Lung microvascular endothelial cell (primary cell): Measurements from ENCODE around the gene TRAPPC2. TPM values are rescaled to one million over a fixed set of nuclear protein-coding genes. Genes with fewer than 3 reads are reported as not detected.
"Not testable (repeated sequence)": the region's sequence is repeated elsewhere in the genome, so short reads cannot be mapped to it uniquely, and the experiment has no call there.

ENCODE experiments used
- DNase-seq, 2 donors: peaks; one replicate each; pipeline versions ENCODE4 v3.0.0 to v3.0.0-alpha.2; 2010; ENCODE audit warnings: low read depth in 2 of 2
- total RNA-seq: library from RNA; depleted of rRNA; stranded (reverse); fragments of >200 nt; gene quantifications from 2 replicates; pipeline ENCODE4 v1.2.1, GENCODE V29; 2014

TRAPPC2 gene
- total RNA-seq, 1 donor from 2014 or later: 10.9 TPM

DNA sequence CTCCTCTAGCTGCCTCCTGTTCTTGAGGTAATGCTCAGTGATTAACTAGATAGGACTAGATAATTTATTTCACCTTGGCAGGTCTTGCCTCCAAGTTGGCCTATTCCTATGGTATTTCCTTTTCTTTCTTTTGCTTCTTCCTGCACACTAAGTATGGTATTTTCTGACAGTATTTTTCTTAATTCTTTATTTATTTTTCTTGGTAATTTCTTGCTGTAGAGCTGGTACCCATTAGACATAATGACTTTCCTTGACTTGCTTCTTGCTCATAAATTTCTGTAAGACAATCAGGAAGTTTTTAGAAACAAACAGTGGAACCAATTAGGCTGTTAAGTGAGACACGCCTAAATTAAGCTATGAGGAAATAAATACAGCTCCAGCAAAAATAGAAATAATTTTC lies 36.0 kb downstream of the TRAPPC2 start:
- DNase-seq: no peak

- DNase-seq: no peak
Measured at GRCh38 chrX:13697976-13698375, 36.4 kb downstream of the TRAPPC2 start.

- no peak for DNase-seq
Measured at GRCh38 chrX:13697455-13697854, 37.0 kb downstream of the TRAPPC2 start.

DNA sequence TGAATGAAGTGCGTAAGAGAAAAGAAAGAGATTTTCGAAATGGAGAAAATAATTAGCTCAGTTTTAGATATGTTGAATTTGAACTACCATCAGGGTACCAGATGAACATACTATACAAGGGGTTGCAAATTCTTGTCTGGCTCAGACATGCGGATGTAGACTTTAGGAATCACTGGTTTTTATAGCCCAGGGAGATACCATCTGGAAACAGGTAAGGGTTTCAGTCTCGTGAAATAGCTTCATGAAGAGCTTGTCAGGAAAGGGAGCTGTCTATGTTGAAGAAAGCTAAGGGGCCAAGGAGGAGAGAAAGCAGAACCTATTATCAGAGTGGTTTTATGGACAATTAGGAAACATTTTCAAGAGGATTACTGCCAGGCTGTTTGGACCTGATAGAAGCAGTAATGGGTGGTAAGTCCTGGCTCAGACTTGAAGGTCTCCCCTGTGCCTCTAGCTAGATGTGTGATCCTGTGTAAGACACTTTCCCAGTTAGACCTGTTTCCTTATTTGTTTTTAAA lies 38.8 kb downstream of the TRAPPC2 start:
- DNase-seq: no peak

DNA sequence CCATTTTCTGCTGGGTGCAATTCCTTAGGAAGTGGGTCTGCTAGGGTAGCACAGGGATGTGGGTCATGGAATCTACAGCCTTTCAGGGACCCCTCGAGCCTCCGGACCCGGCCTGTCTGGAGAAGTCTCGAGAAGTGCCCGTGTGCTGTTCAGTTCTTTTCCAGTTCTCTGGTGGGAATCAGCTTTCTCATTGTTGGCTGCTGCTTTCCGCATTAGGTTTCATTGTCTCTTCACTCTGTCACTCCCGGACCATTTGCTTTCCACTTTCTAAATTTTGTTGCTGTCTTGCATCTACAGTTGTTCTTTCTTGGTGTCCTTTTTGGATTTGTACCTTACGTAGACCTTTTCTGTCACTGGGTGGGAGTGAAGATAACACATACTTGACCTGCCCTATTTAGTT lies 39.4 kb downstream of the TRAPPC2 start:
- no peak for DNase-seq

DNA sequence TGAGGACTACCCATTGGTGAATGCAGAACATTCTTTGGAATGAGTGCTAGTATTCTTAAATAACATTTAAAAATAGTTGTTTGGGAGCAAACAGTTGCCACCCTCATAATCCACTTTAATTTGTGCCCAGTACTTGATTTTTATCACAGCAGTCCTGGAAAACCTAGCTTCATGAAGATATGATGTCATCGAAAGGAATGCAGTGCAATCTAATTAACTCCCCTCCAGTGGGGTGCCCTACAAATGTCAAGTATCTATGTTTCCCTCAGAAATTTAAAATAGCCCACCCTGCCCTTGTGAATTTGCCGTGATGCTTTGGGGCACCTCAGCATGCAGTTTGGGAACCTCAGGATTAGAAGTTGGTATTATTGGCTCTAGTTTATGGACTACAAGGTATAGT lies 40.1 kb downstream of the TRAPPC2 start:
- no peak for DNase-seq

GRCh38 chrX:13693341-13693961 lies 41.0 kb downstream of the TRAPPC2 start:
- DNase-seq: no peak

GRCh38 chrX:13692771-13693231 lies 41.6 kb downstream of the TRAPPC2 start:
- no peak for DNase-seq

DNA sequence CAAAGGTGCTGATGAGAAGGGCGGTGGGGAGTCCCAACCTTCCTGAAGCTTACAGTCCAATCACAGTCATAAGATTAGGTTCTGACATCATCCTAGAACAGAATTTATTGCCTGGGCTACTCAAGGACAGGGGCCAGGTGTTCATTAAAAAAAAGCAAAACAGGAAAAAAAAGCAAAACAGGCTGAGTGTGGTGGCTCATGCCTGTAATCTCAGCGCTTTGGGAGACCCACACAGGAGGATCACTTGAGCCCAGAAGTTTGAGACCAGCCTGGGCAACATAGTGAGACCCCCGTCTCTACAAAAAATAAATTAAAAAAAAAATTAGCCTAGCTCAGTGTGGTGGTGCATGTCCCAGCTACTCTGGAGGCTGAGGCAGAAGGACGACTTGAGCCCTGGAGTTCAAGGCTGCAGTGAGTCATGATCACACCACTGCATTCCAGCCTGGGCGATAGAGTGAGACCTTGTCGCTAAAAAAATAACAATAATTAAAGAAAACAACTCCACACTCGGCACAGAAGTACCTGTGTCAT lies 42.5 kb downstream of the TRAPPC2 start:
- no peak for DNase-seq

- DNase-seq: no peak
Measured at GRCh38 chrX:13690836-13691235, 43.6 kb downstream of the TRAPPC2 start.

DNA sequence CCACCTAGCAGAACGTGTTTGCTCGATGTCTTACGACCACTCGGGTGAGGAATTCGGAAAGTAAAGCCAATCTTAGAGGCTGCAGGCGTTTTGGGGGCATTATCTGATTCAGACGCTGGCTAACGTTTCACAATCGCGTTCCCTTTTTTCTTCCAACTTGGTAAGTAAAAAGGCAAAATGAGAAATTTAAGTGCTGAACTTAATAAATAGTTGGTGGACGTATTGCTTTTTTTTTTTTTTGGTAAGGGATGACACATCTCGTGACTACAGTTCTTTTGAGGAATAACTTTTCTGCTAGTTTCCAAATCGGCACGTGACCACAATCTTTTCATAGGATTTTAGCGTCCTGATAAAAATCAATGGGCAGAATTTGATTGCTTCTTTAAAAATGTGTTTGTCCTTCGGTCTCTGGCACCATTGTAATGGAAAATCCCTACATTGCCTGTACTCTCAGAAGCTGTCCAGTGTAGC lies 44.6 kb downstream of the TRAPPC2 start:
- peak; percentile 21 to 33 for DNase-seq

GRCh38 chrX:13688958-13689740 lies 45.3 kb downstream of the TRAPPC2 start, which contains the start of gene RAB9A:
Gene RAB9A, plus strand, starts transcription at chrX:13689128. Its CDS starts 19,619 bp downstream, at chrX:13708747.
- peak; percentile 75 to 81 for DNase-seq

DNA sequence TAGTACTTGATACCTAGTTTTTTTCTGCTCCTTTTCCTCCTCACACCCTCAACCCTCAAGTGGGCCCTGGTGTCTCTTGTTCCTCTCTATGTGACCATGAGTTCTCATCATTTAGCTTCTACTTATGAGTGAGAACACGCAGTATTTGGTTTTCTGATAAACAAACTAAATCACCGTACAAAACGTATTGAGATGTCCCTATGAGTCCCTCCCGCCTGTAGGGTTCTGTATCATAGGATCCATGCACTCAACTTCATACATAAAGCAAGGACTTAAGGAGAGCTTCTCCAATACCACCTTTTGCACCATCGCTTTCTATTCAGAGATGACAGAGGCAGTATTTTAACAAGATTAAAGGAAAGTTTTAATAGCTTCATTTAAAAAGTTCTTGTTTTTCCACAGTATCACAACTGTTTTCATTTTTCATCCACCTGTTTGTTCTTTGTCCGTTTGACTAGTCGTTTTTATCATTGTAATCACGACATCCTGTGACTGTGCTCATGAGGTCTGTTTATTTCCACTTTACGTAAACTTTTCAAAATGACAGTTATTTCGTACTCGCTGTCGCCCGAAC lies 45.9 kb downstream of the TRAPPC2 start:
- DNase-seq: no peak

DNA sequence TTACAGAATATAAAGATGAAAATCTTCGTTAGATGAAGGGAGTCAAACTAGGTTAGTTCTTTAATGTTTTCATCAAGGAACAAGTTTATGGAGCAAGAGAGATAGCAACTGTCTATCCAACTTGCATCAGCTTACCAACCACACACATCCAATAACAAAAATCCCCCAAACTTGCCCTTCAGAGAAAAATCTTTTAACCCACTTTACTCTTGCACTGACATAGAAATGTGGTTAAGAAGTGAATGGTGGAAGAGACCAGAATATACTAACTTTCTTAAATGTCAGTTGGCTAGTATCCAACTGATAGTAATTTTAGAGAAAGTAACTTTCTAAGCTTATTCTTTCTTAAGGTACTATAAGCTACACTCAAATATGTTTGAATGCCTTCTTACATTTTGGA lies 47.2 kb downstream of the TRAPPC2 start:
- no peak for DNase-seq

- no peak for DNase-seq
Measured at GRCh38 chrX:13685126-13685763, 49.2 kb downstream of the TRAPPC2 start.

DNA sequence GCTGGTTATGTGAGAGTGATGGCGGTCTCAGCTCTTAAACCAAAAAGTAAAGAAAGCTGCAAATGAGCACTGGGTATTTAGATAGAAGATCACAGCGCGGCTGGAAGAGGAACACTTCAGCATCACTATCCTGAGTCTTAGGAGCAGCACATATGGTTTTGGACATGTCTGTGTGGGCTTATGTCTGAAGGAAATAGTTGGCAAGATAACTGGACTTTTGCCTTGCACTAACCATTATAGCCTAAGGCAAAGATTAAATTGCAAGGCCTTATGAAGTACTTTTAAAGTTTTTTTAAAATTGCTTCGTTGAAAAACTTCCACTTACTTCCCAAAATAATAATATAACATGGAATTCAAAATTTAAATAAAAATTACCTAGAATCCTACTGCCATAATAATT lies 50.1 kb downstream of the TRAPPC2 start:
- DNase-seq: no peak

- DNase-seq: no peak
Measured at GRCh38 chrX:13681595-13681994, 52.8 kb downstream of the TRAPPC2 start.

DNA sequence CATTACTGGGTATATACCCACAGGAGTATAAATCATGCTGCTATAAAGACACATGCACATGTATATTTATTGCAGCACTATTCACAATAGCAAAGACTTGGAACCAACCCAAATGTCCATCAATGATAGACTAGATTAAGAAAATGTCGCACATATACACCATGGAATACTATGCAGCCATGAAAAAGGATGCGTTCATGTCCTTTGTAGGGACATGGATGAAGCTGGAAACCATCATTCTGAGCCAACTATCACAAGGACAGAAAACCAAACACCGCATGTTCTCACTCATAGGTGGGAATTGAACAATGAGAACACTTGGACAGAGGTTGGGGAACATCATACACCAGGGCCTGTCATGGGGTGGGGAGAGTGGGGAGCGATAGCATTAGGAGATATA lies 54.7 kb downstream of the TRAPPC2 start:
- not testable (repeated sequence) for DNase-seq

GRCh38 chrX:13676885-13677284 lies 57.5 kb downstream of the TRAPPC2 start:
- DNase-seq: no peak

DNA sequence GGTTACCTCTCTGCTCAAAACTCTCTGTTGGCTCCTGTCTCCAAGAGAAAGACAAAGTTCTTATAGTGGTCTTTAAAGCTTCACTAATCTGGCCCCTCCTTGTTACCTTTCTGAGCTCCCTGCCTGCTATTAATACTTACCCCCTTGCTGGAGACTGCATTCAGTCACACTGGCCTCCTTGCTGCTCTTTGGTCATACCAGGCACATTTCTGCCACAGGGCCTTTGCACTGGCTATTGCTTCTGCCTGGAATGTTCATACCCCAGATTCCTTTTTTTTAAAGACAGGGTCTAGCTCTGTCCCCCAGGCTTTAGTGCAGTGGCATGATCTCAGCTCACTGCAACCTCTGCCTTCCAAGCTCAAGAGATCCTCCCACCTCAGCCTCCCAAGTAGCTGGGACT lies 61.4 kb downstream of the TRAPPC2 start:
- no peak for DNase-seq

GRCh38 chrX:13670197-13670596 lies 64.2 kb downstream of the TRAPPC2 start:
- no peak for DNase-seq

DNA sequence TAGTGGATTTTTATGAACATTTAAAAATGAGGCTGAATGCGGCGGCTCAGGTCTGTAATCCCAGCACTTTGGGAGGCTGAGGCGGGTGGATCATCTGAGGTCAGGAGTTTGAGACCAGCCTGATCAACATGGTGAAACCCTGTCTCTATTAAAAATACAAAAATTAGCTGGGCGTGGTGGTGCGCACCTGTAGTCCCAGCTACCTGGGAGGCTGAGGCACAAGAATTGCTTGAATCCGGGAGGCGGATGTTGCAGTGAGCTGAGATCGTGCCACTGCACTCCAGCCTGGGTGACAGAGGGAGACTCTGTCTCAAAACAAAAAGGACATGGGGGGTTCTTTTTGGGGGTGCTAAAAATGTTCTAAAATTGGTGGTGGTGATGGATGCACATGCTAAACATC lies 64.7 kb downstream of the TRAPPC2 start:
- not testable (repeated sequence) for DNase-seq
